ENCODE results near the gene TMBIM6.

- TF ChIP-seq CTCF (IDR thresholded peaks at IDR 0.05) (no peak), RAD21 (conservative IDR thresholded peaks at IDR 0.05 in 1 of 2, IDR thresholded peaks at IDR 0.05 in 1 of 2) (no peak), EP300 (IDR thresholded peaks at IDR 0.05) (no peak), MAX (IDR thresholded peaks at IDR 0.05) (no peak), CBX8 (IDR thresholded peaks at IDR 0.05) (no peak), MYC (IDR thresholded peaks at IDR 0.05; ENCODE audit: borderline replicate concordance, low read length) (no peak), POLR2A (IDR thresholded peaks at IDR 0.05; ENCODE audit: low read length) (no peak), JUNB (IDR thresholded peaks at IDR 0.05) (no peak), CHD2 (IDR thresholded peaks at IDR 0.05; ENCODE audit: low read length, partially characterized antibody) (no peak), HMGXB4 (CRISPR knock-in tag; IDR thresholded peaks at IDR 0.05; ENCODE audit: borderline replicate concordance) (no peak), POLR2AphosphoS2 (conservative IDR thresholded peaks at IDR 0.05; ENCODE audit: low read length) (no peak), REST (IDR thresholded peaks at IDR 0.05) (no peak), JUN (IDR thresholded peaks at IDR 0.05) (no peak), RNF2 (IDR thresholded peaks at IDR 0.05; ENCODE audit: borderline replicate concordance, low read depth) (no peak)
Measured at GRCh38 chr12:49807991-49808580, 66.7 kb downstream of the TMBIM6 start.

All from A549 (cell line).